GM12864 (cell line): ENCODE data around the gene RPGRIP1L.

Source experiments
- DNase-seq: peaks from one replicate; pipeline ENCODE4 v3.0.0-alpha.2; 2011; ENCODE audit warnings: low read depth
- H3K4me3 ChIP-seq: 2 replicates; pipeline ENCODE4 v1.5.1; 2011; ENCODE audit warnings: mild to moderate bottlenecking, low read depth, low read length, control low read depth
- TF ChIP-seq, protein P1 (sequence below): IDR thresholded peaks from 2 replicates; pipeline ENCODE4 v1.5.1; 2011; ENCODE audit warnings: low read depth, mild to moderate bottlenecking, moderate library complexity, low read length, control low read depth, inconsistent platforms; ENCODE audit errors: missing control alignments

Gene RPGRIP1L

DNA sequence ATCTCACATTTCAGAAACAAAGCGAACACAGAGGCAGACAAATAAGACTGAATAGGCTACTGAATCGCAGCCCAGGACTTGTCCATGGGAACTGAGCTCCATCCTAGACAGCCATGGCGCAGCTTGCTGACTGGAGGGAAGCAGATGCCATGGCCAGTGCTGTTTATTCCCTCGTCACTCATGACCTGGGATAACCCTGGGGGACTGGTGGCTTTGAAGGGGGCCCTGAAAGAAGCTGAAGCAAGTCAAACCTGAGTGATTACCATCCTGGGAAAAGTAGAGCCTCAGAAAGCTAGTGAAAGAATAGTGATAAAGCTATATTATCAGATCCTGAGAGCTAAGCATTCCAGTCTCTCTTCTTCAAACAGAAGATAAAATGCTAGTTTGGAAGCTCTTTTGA, 94.1 kb downstream of the RPGRIP1L start:
- H3K4me3 ChIP-seq, result no peak overlapping the region
- TF ChIP-seq, protein P1, sequence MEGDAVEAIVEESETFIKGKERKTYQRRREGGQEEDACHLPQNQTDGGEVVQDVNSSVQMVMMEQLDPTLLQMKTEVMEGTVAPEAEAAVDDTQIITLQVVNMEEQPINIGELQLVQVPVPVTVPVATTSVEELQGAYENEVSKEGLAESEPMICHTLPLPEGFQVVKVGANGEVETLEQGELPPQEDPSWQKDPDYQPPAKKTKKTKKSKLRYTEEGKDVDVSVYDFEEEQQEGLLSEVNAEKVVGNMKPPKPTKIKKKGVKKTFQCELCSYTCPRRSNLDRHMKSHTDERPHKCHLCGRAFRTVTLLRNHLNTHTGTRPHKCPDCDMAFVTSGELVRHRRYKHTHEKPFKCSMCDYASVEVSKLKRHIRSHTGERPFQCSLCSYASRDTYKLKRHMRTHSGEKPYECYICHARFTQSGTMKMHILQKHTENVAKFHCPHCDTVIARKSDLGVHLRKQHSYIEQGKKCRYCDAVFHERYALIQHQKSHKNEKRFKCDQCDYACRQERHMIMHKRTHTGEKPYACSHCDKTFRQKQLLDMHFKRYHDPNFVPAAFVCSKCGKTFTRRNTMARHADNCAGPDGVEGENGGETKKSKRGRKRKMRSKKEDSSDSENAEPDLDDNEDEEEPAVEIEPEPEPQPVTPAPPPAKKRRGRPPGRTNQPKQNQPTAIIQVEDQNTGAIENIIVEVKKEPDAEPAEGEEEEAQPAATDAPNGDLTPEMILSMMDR, result no peak
- no peak for DNase-seq

DNA sequence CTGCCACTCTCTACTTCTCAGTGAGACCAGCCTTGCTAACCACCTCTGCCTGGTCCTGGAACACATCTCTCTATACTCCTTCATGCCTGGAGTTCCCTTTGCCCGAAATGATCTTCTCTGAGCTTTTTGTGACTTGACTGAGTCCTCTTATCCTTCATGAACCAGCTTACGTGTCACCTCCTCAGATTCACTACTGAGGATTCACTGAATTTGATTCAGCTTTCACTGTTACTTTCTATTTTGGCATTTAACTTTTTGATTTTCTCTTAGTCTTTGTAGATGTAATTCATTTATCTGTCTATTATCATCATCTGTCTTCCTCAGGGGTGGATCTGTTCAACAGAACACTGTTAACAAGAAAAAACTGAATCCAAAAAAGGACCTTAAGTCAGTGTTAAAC, 95.6 kb downstream of the RPGRIP1L start:
- DNase-seq, result no peak
- TF ChIP-seq, protein P1, result no peak
- H3K4me3 ChIP-seq, result no peak overlapping the region

DNA sequence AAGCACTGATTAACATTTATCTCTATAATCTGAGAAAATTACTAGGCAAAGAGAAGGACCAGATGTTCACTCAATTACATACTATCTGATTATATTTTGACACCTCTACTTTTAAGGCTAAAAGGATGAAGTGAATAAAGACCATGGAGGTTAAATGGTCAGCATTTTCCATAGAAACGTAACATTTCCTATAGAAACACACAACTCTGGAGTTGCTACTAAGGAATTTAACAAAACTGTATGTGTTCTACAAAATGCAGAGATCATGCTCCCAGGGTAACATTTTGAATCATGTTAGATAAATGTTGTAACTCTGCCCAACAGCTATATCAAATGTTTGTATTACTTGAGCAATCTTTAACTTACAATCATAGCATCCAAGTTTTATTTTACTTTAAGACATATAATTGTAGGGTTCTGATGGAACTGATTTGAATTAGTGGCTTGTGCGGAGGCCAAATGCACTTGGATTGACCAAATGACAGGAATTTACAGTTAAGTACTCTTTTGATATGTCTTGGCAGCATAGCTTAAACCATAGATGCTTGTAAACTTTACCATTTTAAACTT, 97.7 kb downstream of the RPGRIP1L start:
- H3K4me3 ChIP-seq, result no peak overlapping the region
- TF ChIP-seq, protein P1, result no peak
- no peak for DNase-seq

DNA sequence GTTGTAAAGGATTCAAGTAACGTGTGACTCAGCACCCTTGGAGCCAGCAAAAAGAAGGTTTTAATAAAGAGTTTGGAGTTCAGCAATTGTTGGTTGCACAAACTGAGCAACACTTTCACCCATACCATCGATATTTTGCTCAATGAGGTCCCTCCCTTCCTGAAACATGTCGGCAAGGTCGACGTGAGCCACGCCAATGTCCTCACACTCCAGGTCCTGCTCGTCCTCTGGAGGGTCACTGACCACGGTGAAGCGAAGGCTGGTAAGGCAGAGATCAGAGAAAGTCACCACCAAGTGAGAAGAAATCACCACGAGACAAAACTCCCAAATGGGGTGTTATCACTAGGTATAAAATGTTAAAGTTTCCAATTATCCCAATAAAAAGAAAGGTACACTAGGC, 98.3 kb downstream of the RPGRIP1L start:
- no peak overlapping the region for H3K4me3 ChIP-seq
- DNase-seq, result no peak
- TF ChIP-seq, protein P1, result no peak

DNA sequence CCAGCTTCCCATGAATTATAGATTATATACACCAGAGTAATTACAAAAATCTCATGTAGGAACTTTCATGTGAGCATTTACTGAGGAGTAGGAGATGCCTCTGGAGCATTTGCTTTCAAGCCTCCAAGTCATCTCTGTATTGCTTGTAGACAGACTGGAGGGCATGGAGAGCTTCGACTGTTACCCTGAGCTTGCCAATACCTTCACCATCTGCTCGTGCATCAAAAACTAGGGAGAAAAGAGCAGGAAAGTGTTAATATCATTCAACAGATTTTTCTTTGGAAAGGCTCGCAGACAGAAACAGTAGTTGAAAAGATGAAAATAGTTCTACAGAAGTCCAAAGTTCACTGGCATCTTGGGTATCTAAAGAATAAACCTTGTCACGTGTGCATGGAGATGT, 101.7 kb downstream of the RPGRIP1L start:
- no peak for DNase-seq
- TF ChIP-seq, protein P1, result no peak
- no peak overlapping the region for H3K4me3 ChIP-seq

DNA sequence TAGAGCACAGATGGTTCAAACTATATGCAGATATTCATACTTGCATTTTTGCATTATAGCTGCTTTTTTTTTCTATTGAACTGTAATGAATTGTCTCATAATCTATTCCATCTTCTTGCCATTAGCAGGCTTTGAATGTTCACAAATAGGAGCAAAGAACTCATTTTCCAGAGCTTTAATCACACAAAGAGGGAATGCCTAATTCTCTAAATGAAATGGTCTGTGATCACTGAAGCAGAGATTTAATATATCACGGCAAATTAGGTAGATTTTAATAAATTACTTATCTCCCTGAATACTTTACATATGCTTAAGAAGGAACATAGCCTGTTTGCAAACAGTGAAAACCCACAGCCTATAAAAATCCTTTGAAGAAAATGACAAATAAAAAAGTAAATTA, 103.0 kb downstream of the RPGRIP1L start:
- TF ChIP-seq, protein P1, result no peak
- H3K4me3 ChIP-seq, result no peak overlapping the region
- no peak for DNase-seq

DNA sequence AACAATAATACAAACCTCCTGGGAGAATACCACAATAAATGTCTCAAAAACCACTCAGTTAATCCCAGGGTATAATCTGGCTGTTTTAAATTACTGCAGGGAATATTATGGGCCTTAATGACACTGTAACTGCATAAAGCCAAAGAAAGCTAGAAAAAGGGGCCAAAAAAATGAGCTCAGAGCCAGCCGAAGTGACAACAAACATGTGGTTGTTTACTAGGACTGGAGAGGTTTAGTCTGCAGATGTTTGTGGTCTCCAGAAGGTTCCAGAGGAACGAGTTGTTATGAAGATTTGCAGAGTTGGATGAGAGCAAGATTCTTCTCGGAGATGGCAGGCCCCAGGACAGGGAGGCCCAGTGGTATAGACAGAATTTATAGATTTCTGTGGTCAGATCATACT, 103.5 kb downstream of the RPGRIP1L start:
- H3K4me3 ChIP-seq, result no peak overlapping the region
- TF ChIP-seq, protein P1, result no peak
- no peak for DNase-seq
